ENCODE data around the gene UGT1A6. TPM values are rescaled to one million over a fixed set of nuclear protein-coding genes. Genes with fewer than 3 reads are reported as not detected.

Gene UGT1A6
- total and polyA plus RNA-seq, 2 experiments from 2014 or later, result not detected

- no peaks in the 10 kb centered on the region for H3K27me3 ChIP-seq
- no peaks in the 10 kb centered on the region for H3K4me1 ChIP-seq (ENCODE audit: low read depth)
- TF ChIP-seq CTCF (IDR thresholded peaks at IDR 0.05; ENCODE audit: low read depth, low read length), result no peak
- no peak overlapping the region for H3K4me3 ChIP-seq
- no peak overlapping the region for H3K27ac ChIP-seq
- DNase-seq (ENCODE audit: low read depth in 1 of 2, low spot score in 1 of 2), result no peak
- no peaks in the 10 kb centered on the region for H3K36me3 ChIP-seq
- H3K9me3 ChIP-seq (ENCODE audit: low read depth), result no peaks in the 10 kb centered on the region
These were observed 128.5 kb downstream of the UGT1A6 start for GRCh38 chr2:233821196-233821595.

GRCh38 chr2:233821709-233822100, 129.0 kb downstream of the UGT1A6 start:
- Histone ChIP-seq H3K9me3 (ENCODE audit: low read depth) (no peaks in the 10 kb centered on the region), H3K27me3 (no peaks in the 10 kb centered on the region), H3K4me3 (no peak overlapping the region), H3K27ac (no peak overlapping the region), H3K36me3 (no peaks in the 10 kb centered on the region), H3K4me1 (ENCODE audit: low read depth) (no peaks in the 10 kb centered on the region)
- DNase-seq (ENCODE audit: low read depth in 1 of 2, low spot score in 1 of 2), result no peak
- TF ChIP-seq CTCF (IDR thresholded peaks at IDR 0.05; ENCODE audit: low read depth, low read length), result no peak

- Histone ChIP-seq H3K9me3 (ENCODE audit: low read depth) (no peaks in the 10 kb centered on the region), H3K4me3 (no peak overlapping the region), H3K36me3 (no peaks in the 10 kb centered on the region), H3K27me3 (no peaks in the 10 kb centered on the region), H3K4me1 (ENCODE audit: low read depth) (no peaks in the 10 kb centered on the region), H3K27ac (no peak overlapping the region)
- no peak for DNase-seq (ENCODE audit: low read depth in 1 of 2, low spot score in 1 of 2)
- no peak for TF ChIP-seq CTCF (IDR thresholded peaks at IDR 0.05; ENCODE audit: low read depth, low read length)
These were observed 129.5 kb downstream of the UGT1A6 start for GRCh38 chr2:233822101-233822771.

Other genes with a start within 250 kb of the UGT1A6 start
- gene USP40, start 126.1 kb upstream of the UGT1A6 start, total RNA-seq, result 21.7 and 23.6 TPM in 2 replicates
- gene USP40, start 126.1 kb upstream of the UGT1A6 start, polyA plus RNA-seq, result 12.7 and 14.0 TPM in 2 replicates
- not detected in 2 replicates for gene UGT1A8, start 75.3 kb upstream of the UGT1A6 start, total RNA-seq
- not detected in 2 replicates for gene UGT1A8, start 75.3 kb upstream of the UGT1A6 start, polyA plus RNA-seq
- gene UGT1A10, start 56.4 kb upstream of the UGT1A6 start, total RNA-seq, result not detected in 2 replicates
- gene UGT1A10, start 56.4 kb upstream of the UGT1A6 start, polyA plus RNA-seq, result not detected in 2 replicates
- not detected in 2 replicates for gene UGT1A9, start 21.0 kb upstream of the UGT1A6 start, total RNA-seq
- gene UGT1A9, start 21.0 kb upstream of the UGT1A6 start, polyA plus RNA-seq, result not detected in 2 replicates
- not detected in 2 replicates for gene UGT1A7, start 11.0 kb upstream of the UGT1A6 start, total RNA-seq
- gene UGT1A7, start 11.0 kb upstream of the UGT1A6 start, polyA plus RNA-seq, result not detected in 2 replicates
- not detected in 2 replicates for gene UGT1A5, start 20.0 kb downstream of the UGT1A6 start, total RNA-seq
- gene UGT1A5, start 20.0 kb downstream of the UGT1A6 start, polyA plus RNA-seq, result not detected in 2 replicates
- gene UGT1A4, start 25.8 kb downstream of the UGT1A6 start, total RNA-seq, result not detected in 2 replicates
- not detected in 2 replicates for gene UGT1A4, start 25.8 kb downstream of the UGT1A6 start, polyA plus RNA-seq
- gene UGT1A3, start 36.2 kb downstream of the UGT1A6 start, total RNA-seq, result not detected in 2 replicates
- not detected in 2 replicates for gene UGT1A3, start 36.2 kb downstream of the UGT1A6 start, polyA plus RNA-seq
- not detected in 2 replicates for gene UGT1A1, start 67.4 kb downstream of the UGT1A6 start, total RNA-seq
- gene UGT1A1, start 67.4 kb downstream of the UGT1A6 start, polyA plus RNA-seq, result not detected in 2 replicates
- 0.12 TPM in 1 of 2 replicates, not detected in the other for gene MROH2A, start 85.4 kb downstream of the UGT1A6 start, total RNA-seq
- 0.69 TPM in 1 of 2 replicates, not detected in the other for gene MROH2A, start 85.4 kb downstream of the UGT1A6 start, polyA plus RNA-seq
- gene HJURP, start 161.6 kb downstream of the UGT1A6 start, total RNA-seq, result 14.3 and 53.3 TPM in 2 replicates
- 8.0 and 36.3 TPM in 2 replicates for gene HJURP, start 161.6 kb downstream of the UGT1A6 start, polyA plus RNA-seq
- gene TRPM8, start 224.5 kb downstream of the UGT1A6 start, total RNA-seq, result 0.83 TPM in 1 of 2 replicates, not detected in the other
- gene TRPM8, start 224.5 kb downstream of the UGT1A6 start, polyA plus RNA-seq, result not detected in 2 replicates